ENCODE data around the gene SYMPK.
A peak's percentile ranks its signal among the peaks of the same experiment; 100 is the strongest.

Gene SYMPK

DNA sequence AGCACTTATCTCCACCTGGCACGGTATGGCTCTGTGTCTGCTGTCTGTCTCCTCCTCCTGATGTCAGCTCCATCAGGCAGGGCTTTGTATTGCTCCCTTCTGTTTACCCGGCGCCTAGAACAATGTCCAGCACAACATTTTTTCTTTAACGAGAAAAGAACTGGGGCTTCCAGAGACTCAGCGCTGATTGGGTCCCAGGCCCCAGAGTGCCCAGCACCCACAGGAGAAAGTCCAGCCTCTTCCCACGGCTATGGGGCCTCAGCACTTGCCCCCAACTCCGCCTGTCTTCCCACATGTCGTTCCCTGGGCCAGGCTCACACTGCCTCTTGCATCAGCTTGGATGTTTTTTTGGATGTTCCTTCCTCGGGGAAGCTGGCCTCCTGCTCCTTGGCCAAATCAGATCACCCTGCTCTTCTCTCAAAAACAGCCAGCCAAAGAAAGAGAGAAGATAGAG is 32.6 kb upstream of the SYMPK start:
- TF ChIP-seq, protein P1, sequence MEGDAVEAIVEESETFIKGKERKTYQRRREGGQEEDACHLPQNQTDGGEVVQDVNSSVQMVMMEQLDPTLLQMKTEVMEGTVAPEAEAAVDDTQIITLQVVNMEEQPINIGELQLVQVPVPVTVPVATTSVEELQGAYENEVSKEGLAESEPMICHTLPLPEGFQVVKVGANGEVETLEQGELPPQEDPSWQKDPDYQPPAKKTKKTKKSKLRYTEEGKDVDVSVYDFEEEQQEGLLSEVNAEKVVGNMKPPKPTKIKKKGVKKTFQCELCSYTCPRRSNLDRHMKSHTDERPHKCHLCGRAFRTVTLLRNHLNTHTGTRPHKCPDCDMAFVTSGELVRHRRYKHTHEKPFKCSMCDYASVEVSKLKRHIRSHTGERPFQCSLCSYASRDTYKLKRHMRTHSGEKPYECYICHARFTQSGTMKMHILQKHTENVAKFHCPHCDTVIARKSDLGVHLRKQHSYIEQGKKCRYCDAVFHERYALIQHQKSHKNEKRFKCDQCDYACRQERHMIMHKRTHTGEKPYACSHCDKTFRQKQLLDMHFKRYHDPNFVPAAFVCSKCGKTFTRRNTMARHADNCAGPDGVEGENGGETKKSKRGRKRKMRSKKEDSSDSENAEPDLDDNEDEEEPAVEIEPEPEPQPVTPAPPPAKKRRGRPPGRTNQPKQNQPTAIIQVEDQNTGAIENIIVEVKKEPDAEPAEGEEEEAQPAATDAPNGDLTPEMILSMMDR (IDR thresholded peaks at IDR 0.05; ENCODE audit: low read depth, low read length, missing control alignments): no peak
- DNase-seq (ENCODE audit: extremely low read depth, low read depth): no peak

DNA sequence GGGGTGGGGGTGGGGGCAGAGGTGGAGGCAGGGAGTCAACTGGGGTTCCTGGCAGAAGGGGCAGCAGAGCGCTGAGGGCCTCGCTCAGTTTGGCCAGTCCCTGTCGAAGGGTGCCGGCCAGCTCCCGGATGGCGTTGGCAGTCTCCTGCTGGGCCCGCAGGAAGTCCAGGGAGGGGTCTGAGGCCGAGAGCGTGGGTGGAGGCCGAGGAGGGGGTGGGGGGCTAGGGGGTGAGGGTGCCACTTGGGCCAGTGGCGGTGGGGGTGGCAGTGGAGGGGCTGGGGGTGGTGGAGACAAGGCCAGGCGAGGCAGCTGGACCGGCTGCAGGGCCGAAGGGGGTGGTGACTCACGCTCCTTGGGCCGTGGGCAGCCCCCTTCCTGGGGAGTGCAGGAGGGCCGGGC is 27.9 kb upstream of the SYMPK start:
- no peak for DNase-seq (ENCODE audit: extremely low read depth, low read depth)
- H3K4me3 ChIP-seq (replicated peaks; ENCODE audit: low read depth, low read length): no peak overlapping the region
- TF ChIP-seq, protein P1 (IDR thresholded peaks at IDR 0.05; ENCODE audit: low read depth, low read length, missing control alignments): no peak

More for the DNA sequence above, 32.6 kb upstream of the SYMPK start:
- H3K4me3 ChIP-seq (replicated peaks; ENCODE audit: low read depth, low read length): no peak overlapping the region

DNA sequence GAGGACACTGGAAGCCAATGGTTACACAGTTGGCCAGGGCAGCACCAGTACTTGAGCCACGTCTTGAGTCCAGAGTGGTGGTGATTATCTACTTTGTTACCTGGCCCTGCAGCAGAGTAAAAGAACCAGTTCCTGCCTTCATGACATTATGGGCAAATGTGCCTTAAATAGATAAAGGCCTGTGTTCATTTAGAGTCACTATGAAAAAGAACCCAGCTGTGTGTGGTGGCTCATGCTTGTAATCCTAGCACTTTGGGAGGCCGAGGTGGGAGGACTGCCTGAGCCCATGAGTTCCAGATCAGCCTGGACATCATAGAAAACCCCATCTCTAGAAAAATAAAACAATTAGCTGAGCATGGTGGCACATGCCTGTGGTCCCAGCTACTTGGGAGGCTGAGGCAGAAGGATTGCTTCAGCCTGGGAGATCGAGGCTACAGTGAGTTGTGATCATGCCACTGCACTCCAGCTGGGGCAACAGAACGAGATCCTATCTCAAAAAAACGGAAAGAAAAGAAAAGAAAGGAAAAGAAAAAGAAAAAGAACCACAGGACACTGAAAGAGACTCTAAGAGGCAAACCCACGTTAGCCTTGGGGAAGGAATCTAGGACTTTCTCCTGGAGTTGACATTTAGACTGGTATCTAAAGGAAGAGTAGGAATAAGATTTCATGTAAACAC is 26.4 kb upstream of the SYMPK start:
- TF ChIP-seq, protein P1 (IDR thresholded peaks at IDR 0.05; ENCODE audit: low read depth, low read length, missing control alignments): no peak
- no peak overlapping the region for H3K4me3 ChIP-seq (replicated peaks; ENCODE audit: low read depth, low read length)
- DNase-seq (ENCODE audit: extremely low read depth, low read depth): no peak

DNA sequence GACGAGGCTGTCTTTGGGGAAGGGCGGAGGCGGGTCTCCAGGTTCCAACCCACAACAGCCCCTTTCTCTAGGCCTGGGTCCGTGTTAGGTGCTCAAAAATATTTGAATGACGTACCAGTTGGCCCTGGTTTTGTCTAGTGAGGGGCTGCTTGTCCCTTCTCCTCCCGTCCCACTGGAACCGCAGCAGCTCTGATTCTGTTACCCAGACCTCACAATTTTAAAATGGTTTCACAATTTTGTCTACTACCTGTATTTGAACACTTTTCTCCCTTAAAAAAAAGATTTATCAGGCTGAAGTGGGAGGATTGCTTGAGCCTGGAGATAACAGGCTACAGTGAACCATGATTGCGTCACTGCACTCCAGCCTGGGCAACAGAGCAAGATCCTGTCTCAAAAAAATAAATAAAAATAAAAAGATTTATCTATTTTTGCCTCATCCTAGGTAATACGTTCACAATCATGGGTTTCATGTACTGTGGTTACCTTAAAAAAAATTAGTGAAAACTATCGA is 24.3 kb upstream of the SYMPK start:
- no peak for DNase-seq (ENCODE audit: extremely low read depth, low read depth)
- TF ChIP-seq, protein P1 (IDR thresholded peaks at IDR 0.05; ENCODE audit: low read depth, low read length, missing control alignments): no peak
- H3K4me3 ChIP-seq (replicated peaks; ENCODE audit: low read depth, low read length): peak overlapping the region; percentile 56

DNA sequence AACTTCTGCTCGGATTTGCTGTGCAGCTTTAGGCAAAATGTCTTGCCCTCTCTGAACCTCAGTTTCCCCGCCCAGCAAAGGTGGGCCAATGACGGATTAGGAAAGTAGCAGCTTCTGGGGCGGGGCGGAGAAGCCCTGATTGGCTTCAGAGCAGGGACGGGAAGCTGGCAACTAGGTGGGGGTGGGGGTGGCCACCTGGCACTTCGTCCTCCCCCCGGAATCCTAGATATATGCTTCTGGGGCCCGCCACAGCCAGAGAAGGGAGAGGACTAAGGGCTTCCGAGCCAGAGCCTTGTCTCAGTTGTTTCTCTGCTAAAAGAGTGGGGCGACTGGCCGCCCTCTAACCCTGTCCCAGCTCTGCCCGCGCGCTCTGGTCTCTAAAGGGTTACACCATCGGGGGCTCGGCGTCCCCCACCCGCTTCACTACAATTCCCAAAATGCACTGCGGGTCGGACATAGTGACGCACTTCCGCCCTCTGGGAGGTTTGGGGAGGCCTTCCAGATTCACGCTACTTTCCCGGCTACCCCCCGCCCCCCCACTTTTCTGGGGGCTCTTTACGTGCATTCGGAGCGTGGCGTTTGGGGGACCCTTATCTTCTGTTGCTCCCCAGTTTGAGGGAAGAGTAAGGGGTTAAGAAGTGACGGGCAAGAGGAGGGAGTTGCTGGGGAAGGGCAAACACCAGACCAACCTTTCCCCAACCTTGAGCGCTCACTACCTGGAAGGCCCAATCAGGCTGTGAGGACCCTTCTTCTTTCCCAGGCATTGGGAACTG is 23.7 kb upstream of the SYMPK start:
- TF ChIP-seq, protein P1 (IDR thresholded peaks at IDR 0.05; ENCODE audit: low read depth, low read length, missing control alignments): no peak
- DNase-seq (ENCODE audit: extremely low read depth, low read depth): peak; percentile 77

DNA sequence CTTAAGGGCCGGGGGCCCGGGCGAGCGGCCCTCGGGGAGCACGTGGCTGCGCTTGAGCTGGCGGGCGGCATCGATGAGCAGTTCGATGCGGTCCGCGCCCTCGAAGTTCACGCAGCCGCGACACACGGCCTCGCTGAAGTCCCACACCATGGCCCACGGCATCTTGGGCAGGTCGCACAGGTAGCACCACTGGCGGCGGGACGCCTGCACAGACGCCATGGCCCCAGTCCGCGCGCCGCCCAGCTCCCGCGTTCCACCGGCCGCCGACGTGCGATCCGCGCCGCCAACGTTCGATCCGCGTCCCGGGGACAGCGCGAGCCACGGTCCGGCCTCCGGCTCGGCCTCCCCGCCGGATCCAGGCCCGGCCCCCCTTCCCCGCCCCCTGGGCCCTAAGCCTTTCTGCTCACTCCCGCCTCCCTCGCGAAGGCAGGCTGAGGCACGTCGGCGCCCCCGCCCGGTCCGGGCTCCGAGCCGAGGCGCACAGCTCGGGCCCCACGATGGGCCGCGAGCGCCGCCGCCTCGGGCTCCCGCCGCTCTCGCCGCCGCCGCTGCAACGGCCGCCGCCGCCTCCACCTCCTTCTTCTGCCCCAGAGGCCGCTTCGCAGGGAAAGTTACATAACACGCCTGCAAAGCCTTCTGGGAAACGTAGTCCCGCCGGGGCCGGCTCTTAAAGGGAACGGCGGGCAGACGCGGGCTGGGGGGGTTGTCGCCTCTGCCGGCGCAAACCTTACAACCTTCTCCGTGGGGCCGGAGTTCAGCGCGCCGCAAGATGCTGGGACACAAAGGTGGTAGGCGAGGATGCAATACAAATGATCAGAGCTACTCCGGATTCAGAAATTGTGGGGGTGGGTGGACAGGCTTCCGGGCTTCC is 22.8 kb upstream of the SYMPK start, which contains the start of gene IRF2BP1:
TSS of gene IRF2BP1 (minus strand) at position 586 of the 871 bp plus-strand sequence. CDS start at position 219, 367 bp downstream.
- peak within 1 kb of the TSS; percentile 56 for H3K4me3 ChIP-seq (replicated peaks; ENCODE audit: low read depth, low read length)

More for the DNA sequence above, 23.7 kb upstream of the SYMPK start:
- peak overlapping the region; percentile 56 for H3K4me3 ChIP-seq (replicated peaks; ENCODE audit: low read depth, low read length)

More for the DNA sequence above, 22.8 kb upstream of the SYMPK start, which contains the start of gene IRF2BP1:
- TF ChIP-seq, protein P1 (IDR thresholded peaks at IDR 0.05; ENCODE audit: low read depth, low read length, missing control alignments): no peak
- DNase-seq (ENCODE audit: extremely low read depth, low read depth): peak; percentile 55

Data from HFF-Myc (cell line).